ENCODE data around the gene RORB.

DNA sequence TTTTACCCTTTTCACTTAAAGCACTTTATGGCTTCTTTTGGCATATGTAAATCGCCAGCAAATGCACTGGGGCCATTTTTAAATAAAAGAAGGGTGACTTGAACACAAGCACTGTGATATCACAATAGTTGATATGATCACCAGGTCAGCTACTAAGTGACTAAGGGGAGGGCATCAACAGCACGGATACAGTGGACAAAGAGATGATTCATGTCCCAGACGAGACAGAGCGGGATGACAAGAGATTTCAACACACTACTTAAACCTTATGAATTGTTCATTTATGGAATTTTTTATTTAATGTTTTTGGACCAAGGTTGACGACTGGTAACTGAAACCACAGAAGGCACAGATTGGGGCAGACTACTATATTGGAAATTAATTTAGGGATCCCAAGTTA, 54.1 kb downstream of the RORB start:
- TF ChIP-seq POLR2AphosphoS5 (IDR thresholded peaks at IDR 0.05), result no peak
- TF ChIP-seq, protein P1, sequence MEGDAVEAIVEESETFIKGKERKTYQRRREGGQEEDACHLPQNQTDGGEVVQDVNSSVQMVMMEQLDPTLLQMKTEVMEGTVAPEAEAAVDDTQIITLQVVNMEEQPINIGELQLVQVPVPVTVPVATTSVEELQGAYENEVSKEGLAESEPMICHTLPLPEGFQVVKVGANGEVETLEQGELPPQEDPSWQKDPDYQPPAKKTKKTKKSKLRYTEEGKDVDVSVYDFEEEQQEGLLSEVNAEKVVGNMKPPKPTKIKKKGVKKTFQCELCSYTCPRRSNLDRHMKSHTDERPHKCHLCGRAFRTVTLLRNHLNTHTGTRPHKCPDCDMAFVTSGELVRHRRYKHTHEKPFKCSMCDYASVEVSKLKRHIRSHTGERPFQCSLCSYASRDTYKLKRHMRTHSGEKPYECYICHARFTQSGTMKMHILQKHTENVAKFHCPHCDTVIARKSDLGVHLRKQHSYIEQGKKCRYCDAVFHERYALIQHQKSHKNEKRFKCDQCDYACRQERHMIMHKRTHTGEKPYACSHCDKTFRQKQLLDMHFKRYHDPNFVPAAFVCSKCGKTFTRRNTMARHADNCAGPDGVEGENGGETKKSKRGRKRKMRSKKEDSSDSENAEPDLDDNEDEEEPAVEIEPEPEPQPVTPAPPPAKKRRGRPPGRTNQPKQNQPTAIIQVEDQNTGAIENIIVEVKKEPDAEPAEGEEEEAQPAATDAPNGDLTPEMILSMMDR (IDR thresholded peaks at IDR 0.05), result no peak
